ENCODE results near the gene SND1.

GRCh38 chr7:127715272-127715671 is 63.3 kb downstream of the SND1 start:
- TF ChIP-seq CTCF (IDR thresholded peaks at IDR 0.05) = no peak
- no peak for TF ChIP-seq POLR2A (IDR thresholded peaks at IDR 0.05)
